ENCODE data around the gene D2HGDH.
"Not testable (repeated sequence)": the region's sequence is repeated elsewhere in the genome, so short reads cannot be mapped to it uniquely, and the experiment has no call there.

Gene D2HGDH

GRCh38 chr2:241794250-241794823 lies 59.9 kb downstream of the D2HGDH start:
- DNase-seq (ENCODE audit: low spot score) = no peak

GRCh38 chr2:241795021-241795999 lies 60.9 kb downstream of the D2HGDH start:
- no peak for DNase-seq (ENCODE audit: low spot score)

GRCh38 chr2:241796209-241796608 lies 61.8 kb downstream of the D2HGDH start:
- no peak for DNase-seq (ENCODE audit: low spot score)

GRCh38 chr2:241796610-241797138 lies 62.2 kb downstream of the D2HGDH start:
- DNase-seq (ENCODE audit: low spot score) = no peak

- no peak for DNase-seq (ENCODE audit: low spot score)
These were observed 63.1 kb downstream of the D2HGDH start for GRCh38 chr2:241797441-241798080.

GRCh38 chr2:241798081-241798630 lies 63.7 kb downstream of the D2HGDH start:
- DNase-seq (ENCODE audit: low spot score) = no peak

- DNase-seq (ENCODE audit: low spot score) = no peak
These were observed 64.4 kb downstream of the D2HGDH start for GRCh38 chr2:241798631-241799521.

GRCh38 chr2:241799522-241800197 lies 65.2 kb downstream of the D2HGDH start:
- no peak for DNase-seq (ENCODE audit: low spot score)

GRCh38 chr2:241800198-241800903 lies 65.9 kb downstream of the D2HGDH start:
- not testable (repeated sequence) for DNase-seq (ENCODE audit: low spot score)

GRCh38 chr2:241801611-241802420 lies 67.4 kb downstream of the D2HGDH start:
- DNase-seq (ENCODE audit: low spot score) = no peak

GRCh38 chr2:241802421-241803318 lies 68.2 kb downstream of the D2HGDH start:
- no peak for DNase-seq (ENCODE audit: low spot score)

GRCh38 chr2:241803387-241804325 lies 69.2 kb downstream of the D2HGDH start:
- DNase-seq (ENCODE audit: low spot score) = no peak

GRCh38 chr2:241804326-241805229 lies 70.1 kb downstream of the D2HGDH start:
- DNase-seq (ENCODE audit: low spot score) = no peak

- not testable (repeated sequence) for DNase-seq (ENCODE audit: low spot score)
These were observed 71.8 kb downstream of the D2HGDH start for GRCh38 chr2:241806217-241806616.

- no peak for DNase-seq (ENCODE audit: low spot score)
These were observed 73.8 kb downstream of the D2HGDH start for GRCh38 chr2:241808051-241808720.

Data from SW480 (cell line).